GM12878 (cell line): ENCODE measurements around the gene PRR20C.

Experiments
- HDAC2 ChIP-seq: fragments of 200-600 bp; sonication (generic); IDR thresholded peaks from 2 replicates; pipeline ENCODE4 v1.6.1; 2017
- NR2C2 ChIP-seq: IDR thresholded peaks from 2 replicates; pipeline ENCODE4 v1.6.1; 2011; ENCODE audit warnings: borderline replicate concordance, low read depth; ENCODE audit not compliant: control insufficient read depth, insufficient read length
- POLR2AphosphoS5 ChIP-seq: IDR thresholded peaks from 2 replicates; pipeline ENCODE4 v1.6.1; 2011; ENCODE audit warnings: mild to moderate bottlenecking, low read length, inconsistent platforms
- SIN3A ChIP-seq: IDR thresholded peaks from 2 replicates; pipeline ENCODE4 v1.6.1; 2012; ENCODE audit warnings: low read depth, low read length, improper control_type of control experiment
- TF ChIP-seq, protein P1 (sequence below), 3 experiments: IDR thresholded peaks in 2 of 3; conservative IDR thresholded peaks in 1 of 3; 2 replicates each; pipeline ENCODE4 v1.5.1; 2011; ENCODE audit warnings: low read depth in 3 of 3, low read length in 3 of 3, mild to moderate bottlenecking in 3 of 3, control low read depth in 2 of 3, moderate library complexity in 2 of 3, inconsistent platforms in 1 of 3, mixed read lengths in 1 of 3; ENCODE audit not compliant: control insufficient read depth in 2 of 3, insufficient read depth in 1 of 3; ENCODE audit errors: extremely low read depth in 1 of 3

- TF ChIP-seq NR2C2 (no peak), SIN3A (no peak), HDAC2 (no peak), POLR2AphosphoS5 (no peak)
- TF ChIP-seq, protein P1, sequence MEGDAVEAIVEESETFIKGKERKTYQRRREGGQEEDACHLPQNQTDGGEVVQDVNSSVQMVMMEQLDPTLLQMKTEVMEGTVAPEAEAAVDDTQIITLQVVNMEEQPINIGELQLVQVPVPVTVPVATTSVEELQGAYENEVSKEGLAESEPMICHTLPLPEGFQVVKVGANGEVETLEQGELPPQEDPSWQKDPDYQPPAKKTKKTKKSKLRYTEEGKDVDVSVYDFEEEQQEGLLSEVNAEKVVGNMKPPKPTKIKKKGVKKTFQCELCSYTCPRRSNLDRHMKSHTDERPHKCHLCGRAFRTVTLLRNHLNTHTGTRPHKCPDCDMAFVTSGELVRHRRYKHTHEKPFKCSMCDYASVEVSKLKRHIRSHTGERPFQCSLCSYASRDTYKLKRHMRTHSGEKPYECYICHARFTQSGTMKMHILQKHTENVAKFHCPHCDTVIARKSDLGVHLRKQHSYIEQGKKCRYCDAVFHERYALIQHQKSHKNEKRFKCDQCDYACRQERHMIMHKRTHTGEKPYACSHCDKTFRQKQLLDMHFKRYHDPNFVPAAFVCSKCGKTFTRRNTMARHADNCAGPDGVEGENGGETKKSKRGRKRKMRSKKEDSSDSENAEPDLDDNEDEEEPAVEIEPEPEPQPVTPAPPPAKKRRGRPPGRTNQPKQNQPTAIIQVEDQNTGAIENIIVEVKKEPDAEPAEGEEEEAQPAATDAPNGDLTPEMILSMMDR (IDR thresholded peaks at IDR 0.05 in 2 of 3, conservative IDR thresholded peaks at IDR 0.05 in 1 of 3; ENCODE audit: control insufficient read depth in 2 of 3, extremely low read depth in 1 of 3, insufficient read depth in 1 of 3, low read depth in 3 of 3, low read length in 3 of 3) = no peak
Observed at GRCh38 chr13:57138988-57139387, 14.9 kb upstream of the PRR20C start.
